ENCODE data around the gene CYP3A5.

Gene CYP3A5

GRCh38 chr7:99626661-99627060 lies 53.1 kb downstream of the CYP3A5 start:
- Histone ChIP-seq H3K27me3 (ENCODE audit: control insufficient read depth, insufficient read depth, low read length) (no peaks in the 10 kb centered on the region), H3K27ac (ENCODE audit: low read depth, low read length) (no peak overlapping the region), H3K4me3 (ENCODE audit: low read length) (no peak overlapping the region), H3K4me1 (ENCODE audit: control insufficient read depth, insufficient read depth, low read length) (no peaks in the 10 kb centered on the region), H3K9ac (ENCODE audit: low read length) (no peak overlapping the region), H3K36me3 (ENCODE audit: control insufficient read depth, insufficient read depth, low read length) (peaks cover 54% of the 10 kb centered on the region)

- Histone ChIP-seq H3K9ac (ENCODE audit: low read length) (no peak overlapping the region), H3K27ac (ENCODE audit: low read depth, low read length) (no peak overlapping the region), H3K36me3 (ENCODE audit: control insufficient read depth, insufficient read depth, low read length) (peaks cover 61% of the 10 kb centered on the region), H3K27me3 (ENCODE audit: control insufficient read depth, insufficient read depth, low read length) (no peaks in the 10 kb centered on the region), H3K4me3 (ENCODE audit: low read length) (no peak overlapping the region), H3K4me1 (ENCODE audit: control insufficient read depth, insufficient read depth, low read length) (no peaks in the 10 kb centered on the region)
These were observed 53.8 kb downstream of the CYP3A5 start for GRCh38 chr7:99625961-99626360.

GRCh38 chr7:99625321-99625720 lies 54.5 kb downstream of the CYP3A5 start:
- Histone ChIP-seq H3K4me1 (ENCODE audit: control insufficient read depth, insufficient read depth, low read length) (no peaks in the 10 kb centered on the region), H3K27ac (ENCODE audit: low read depth, low read length) (no peak overlapping the region), H3K36me3 (ENCODE audit: control insufficient read depth, insufficient read depth, low read length) (peaks cover 65% of the 10 kb centered on the region), H3K9ac (ENCODE audit: low read length) (no peak overlapping the region), H3K4me3 (ENCODE audit: low read length) (no peak overlapping the region), H3K27me3 (ENCODE audit: control insufficient read depth, insufficient read depth, low read length) (no peaks in the 10 kb centered on the region)

- H3K4me1 ChIP-seq (ENCODE audit: control insufficient read depth, insufficient read depth, low read length), result no peaks in the 10 kb centered on the region
- H3K27ac ChIP-seq (ENCODE audit: low read depth, low read length), result no peak overlapping the region
- H3K9ac ChIP-seq (ENCODE audit: low read length), result no peak overlapping the region
- peaks cover 65% of the 10 kb centered on the region for H3K36me3 ChIP-seq (ENCODE audit: control insufficient read depth, insufficient read depth, low read length)
- H3K4me3 ChIP-seq (ENCODE audit: low read length), result no peak overlapping the region
- no peaks in the 10 kb centered on the region for H3K27me3 ChIP-seq (ENCODE audit: control insufficient read depth, insufficient read depth, low read length)
These were observed 55.3 kb downstream of the CYP3A5 start for GRCh38 chr7:99624484-99624883.

GRCh38 chr7:99623702-99624447 lies 55.9 kb downstream of the CYP3A5 start:
- H3K27ac ChIP-seq (ENCODE audit: low read depth, low read length), result no peak overlapping the region

GRCh38 chr7:99623091-99623693 lies 56.6 kb downstream of the CYP3A5 start:
- no peaks in the 10 kb centered on the region for H3K27me3 ChIP-seq (ENCODE audit: control insufficient read depth, insufficient read depth, low read length)
- no peak overlapping the region for H3K4me3 ChIP-seq (ENCODE audit: low read length)
- H3K4me1 ChIP-seq (ENCODE audit: control insufficient read depth, insufficient read depth, low read length), result no peaks in the 10 kb centered on the region
- H3K27ac ChIP-seq (ENCODE audit: low read depth, low read length), result no peak overlapping the region
- H3K36me3 ChIP-seq (ENCODE audit: control insufficient read depth, insufficient read depth, low read length), result peaks cover 61% of the 10 kb centered on the region
- H3K9ac ChIP-seq (ENCODE audit: low read length), result no peak overlapping the region

More at GRCh38 chr7:99623702-99624447, 55.9 kb downstream of the CYP3A5 start:
- Histone ChIP-seq H3K9ac (ENCODE audit: low read length) (no peak overlapping the region), H3K4me1 (ENCODE audit: control insufficient read depth, insufficient read depth, low read length) (no peaks in the 10 kb centered on the region), H3K4me3 (ENCODE audit: low read length) (no peak overlapping the region), H3K36me3 (ENCODE audit: control insufficient read depth, insufficient read depth, low read length) (peaks cover 63% of the 10 kb centered on the region), H3K27me3 (ENCODE audit: control insufficient read depth, insufficient read depth, low read length) (no peaks in the 10 kb centered on the region)

- Histone ChIP-seq H3K36me3 (ENCODE audit: control insufficient read depth, insufficient read depth, low read length) (peaks cover 60% of the 10 kb centered on the region), H3K27ac (ENCODE audit: low read depth, low read length) (no peak overlapping the region), H3K4me3 (ENCODE audit: low read length) (no peak overlapping the region), H3K9ac (ENCODE audit: low read length) (no peak overlapping the region), H3K4me1 (ENCODE audit: control insufficient read depth, insufficient read depth, low read length) (peaks cover 6% of the 10 kb centered on the region), H3K27me3 (ENCODE audit: control insufficient read depth, insufficient read depth, low read length) (no peaks in the 10 kb centered on the region)
These were observed 57.2 kb downstream of the CYP3A5 start for GRCh38 chr7:99622596-99622995.

GRCh38 chr7:99621271-99621670 lies 58.5 kb downstream of the CYP3A5 start:
- H3K27me3 ChIP-seq (ENCODE audit: control insufficient read depth, insufficient read depth, low read length), result no peaks in the 10 kb centered on the region
- H3K4me1 ChIP-seq (ENCODE audit: control insufficient read depth, insufficient read depth, low read length), result peaks cover 8% of the 10 kb centered on the region
- H3K9ac ChIP-seq (ENCODE audit: low read length), result no peak overlapping the region
- H3K27ac ChIP-seq (ENCODE audit: low read depth, low read length), result no peak overlapping the region
- peaks cover 51% of the 10 kb centered on the region for H3K36me3 ChIP-seq (ENCODE audit: control insufficient read depth, insufficient read depth, low read length)
- H3K4me3 ChIP-seq (ENCODE audit: low read length), result no peak overlapping the region

- Histone ChIP-seq H3K4me1 (ENCODE audit: control insufficient read depth, insufficient read depth, low read length) (peaks cover 8% of the 10 kb centered on the region), H3K27me3 (ENCODE audit: control insufficient read depth, insufficient read depth, low read length) (no peaks in the 10 kb centered on the region), H3K9ac (ENCODE audit: low read length) (no peak overlapping the region), H3K27ac (ENCODE audit: low read depth, low read length) (no peak overlapping the region), H3K4me3 (ENCODE audit: low read length) (no peak overlapping the region), H3K36me3 (ENCODE audit: control insufficient read depth, insufficient read depth, low read length) (peaks cover 40% of the 10 kb centered on the region)
These were observed 60.1 kb downstream of the CYP3A5 start for GRCh38 chr7:99619571-99620130.

- Histone ChIP-seq H3K27ac (ENCODE audit: low read depth, low read length) (no peak overlapping the region), H3K27me3 (ENCODE audit: control insufficient read depth, insufficient read depth, low read length) (no peaks in the 10 kb centered on the region), H3K36me3 (ENCODE audit: control insufficient read depth, insufficient read depth, low read length) (peaks cover 32% of the 10 kb centered on the region), H3K4me3 (ENCODE audit: low read length) (no peak overlapping the region), H3K4me1 (ENCODE audit: control insufficient read depth, insufficient read depth, low read length) (peaks cover 8% of the 10 kb centered on the region), H3K9ac (ENCODE audit: low read length) (no peak overlapping the region)
These were observed 61.1 kb downstream of the CYP3A5 start for GRCh38 chr7:99618726-99619125.

- Histone ChIP-seq H3K27me3 (ENCODE audit: control insufficient read depth, insufficient read depth, low read length) (no peaks in the 10 kb centered on the region), H3K36me3 (ENCODE audit: control insufficient read depth, insufficient read depth, low read length) (peaks cover 20% of the 10 kb centered on the region), H3K27ac (ENCODE audit: low read depth, low read length) (peak overlapping the region; percentile 63), H3K4me1 (ENCODE audit: control insufficient read depth, insufficient read depth, low read length) (peaks cover 8% of the 10 kb centered on the region), H3K4me3 (ENCODE audit: low read length) (peak overlapping the region; percentile 78), H3K9ac (ENCODE audit: low read length) (peak overlapping the region; percentile 26)
These were observed 62.5 kb downstream of the CYP3A5 start for GRCh38 chr7:99617192-99617781.

- H3K4me3 ChIP-seq (ENCODE audit: low read length), result peak within 1 kb of the TSS; percentile 78
- H3K27me3 ChIP-seq (ENCODE audit: control insufficient read depth, insufficient read depth, low read length), result no peaks in the 10 kb centered on the region
- H3K36me3 ChIP-seq (ENCODE audit: control insufficient read depth, insufficient read depth, low read length), result peaks cover 15% of the 10 kb centered on the region
- H3K27ac ChIP-seq (ENCODE audit: low read depth, low read length), result peak within 1 kb of the TSS; percentile 63
- H3K9ac ChIP-seq (ENCODE audit: low read length), result peak within 1 kb of the TSS; percentile 26
- peaks cover 8% of the 10 kb centered on the region for H3K4me1 ChIP-seq (ENCODE audit: control insufficient read depth, insufficient read depth, low read length)
These were observed 63.2 kb downstream of the CYP3A5 start, which contains the start of gene ZSCAN25 for GRCh38 chr7:99616359-99617191. ZSCAN25 (plus strand) TSS chr7:99616946; CDS start chr7:99619607, 2,661 bp downstream.

Measured in rectal smooth muscle tissue (tissue), 1 donor.